Gastroesophageal sphincter (tissue), 3 donors: ENCODE results near the gene NAV2.
A peak's percentile ranks its signal among the peaks of the same experiment; 100 is the strongest.

Experiments used
- CTCF ChIP-seq, 4 experiments: fragments of 200-600 bp in 2 of 4; fragments of 450-650 bp in 2 of 4; sonication (generic) in 1 of 4; IDR thresholded peaks; one replicate each; pipeline ENCODE4 v1.5.1; 2017 to 2019; ENCODE audit warnings: antibody characterized with exemption in 4 of 4, mild to moderate bottlenecking in 2 of 4, moderate library complexity in 2 of 4
- EP300 ChIP-seq: sonication (generic); formaldehyde crosslinking; IDR thresholded peaks from one replicate; pipeline ENCODE4 v1.6.1; 2017; ENCODE audit warnings: antibody characterized with exemption, mild to moderate bottlenecking
- POLR2A ChIP-seq, 2 donors: fragments of 450-650 bp; IDR thresholded peaks; one replicate each; pipeline ENCODE4 v1.6.1; 2017; ENCODE audit warnings: antibody characterized with exemption in 2 of 2, mild to moderate bottlenecking in 2 of 2, moderate library complexity in 1 of 2
- POLR2AphosphoS5 ChIP-seq: sonication (generic); formaldehyde crosslinking; IDR thresholded peaks from one replicate; pipeline ENCODE4 v1.6.1; 2017; ENCODE audit warnings: antibody characterized with exemption

- no peak for TF ChIP-seq POLR2A (IDR thresholded peaks at IDR 0.05)
- TF ChIP-seq CTCF (IDR thresholded peaks at IDR 0.05), result peak; percentile 77 to 88 (median 80)
- no peak for TF ChIP-seq EP300
- TF ChIP-seq POLR2AphosphoS5, result no peak
These were observed 419.4 kb downstream of the NAV2 start for GRCh38 chr11:20131788-20132666.
